ENCODE data around the gene BCCIP.

BCCIP gene

GRCh38 chr10:125823663-125824251 is 411 bp downstream of the BCCIP start:
- no peak for TF ChIP-seq CTCF (IDR thresholded peaks at IDR 0.05; ENCODE audit: low read depth, low read length)
- H3K4me3 ChIP-seq (replicated peaks in 1 of 2; ENCODE audit: low read depth in 2 of 2, low read length in 2 of 2) = peak overlapping the region; percentile 85 to 96
- DNase-seq (ENCODE audit: low read depth in 2 of 2) = peak; percentile 4 to 12

GRCh38 chr10:125824736-125825135 is 1.4 kb downstream of the BCCIP start:
- H3K4me3 ChIP-seq (replicated peaks in 1 of 2; ENCODE audit: low read depth in 2 of 2, low read length in 2 of 2) = peak overlapping the region in 1 of 2 donors; percentile 96
- TF ChIP-seq CTCF (IDR thresholded peaks at IDR 0.05; ENCODE audit: low read depth, low read length) = no peak
- peak in 1 of 2 donors; percentile 39 for DNase-seq (ENCODE audit: low read depth in 2 of 2)

GRCh38 chr10:125827133-125827532 is 3.8 kb downstream of the BCCIP start:
- no peak for TF ChIP-seq CTCF (IDR thresholded peaks at IDR 0.05; ENCODE audit: low read depth, low read length)
- H3K4me3 ChIP-seq (replicated peaks in 1 of 2; ENCODE audit: low read depth in 2 of 2, low read length in 2 of 2) = no peak overlapping the region
- no peak for DNase-seq (ENCODE audit: low read depth in 2 of 2)

GRCh38 chr10:125828311-125828710 is 5.0 kb downstream of the BCCIP start:
- H3K4me3 ChIP-seq (replicated peaks in 1 of 2; ENCODE audit: low read depth in 2 of 2, low read length in 2 of 2) = no peak overlapping the region
- TF ChIP-seq CTCF (IDR thresholded peaks at IDR 0.05; ENCODE audit: low read depth, low read length) = no peak
- no peak for DNase-seq (ENCODE audit: low read depth in 2 of 2)

- no peak for DNase-seq (ENCODE audit: low read depth in 2 of 2)
- H3K4me3 ChIP-seq (replicated peaks in 1 of 2; ENCODE audit: low read depth in 2 of 2, low read length in 2 of 2) = no peak overlapping the region
- TF ChIP-seq CTCF (IDR thresholded peaks at IDR 0.05; ENCODE audit: low read depth, low read length) = no peak
Measured at GRCh38 chr10:125836746-125837145, 13.4 kb downstream of the BCCIP start.

GRCh38 chr10:125838802-125839575 is 15.6 kb downstream of the BCCIP start:
- DNase-seq (ENCODE audit: low read depth in 2 of 2) = no peak
- H3K4me3 ChIP-seq (replicated peaks in 1 of 2; ENCODE audit: low read depth in 2 of 2, low read length in 2 of 2) = no peak overlapping the region
- TF ChIP-seq CTCF (IDR thresholded peaks at IDR 0.05; ENCODE audit: low read depth, low read length) = no peak

Measured in cardiac fibroblast (primary cell).